Measurements from ENCODE around the gene SDSL.

DNA sequence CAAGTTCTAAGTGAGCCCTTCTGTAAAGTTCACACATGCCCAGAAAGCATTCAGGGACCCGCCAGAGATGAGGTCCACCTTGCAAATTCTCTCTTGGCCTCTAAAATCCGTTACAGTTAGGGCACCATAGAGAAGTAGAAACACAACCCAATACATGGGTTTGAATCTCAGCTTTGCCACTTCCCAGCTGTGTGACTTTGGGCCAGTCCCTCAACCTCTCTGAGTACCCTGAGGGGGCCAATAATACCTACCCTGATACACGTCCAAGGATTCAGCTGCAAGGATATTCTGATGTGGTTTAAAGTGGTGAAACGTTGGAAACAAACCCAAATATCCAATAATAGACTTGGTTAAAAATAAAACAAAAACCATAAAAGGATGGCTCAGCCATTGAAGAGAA is 37.8 kb downstream of the SDSL start:
- TF ChIP-seq, protein P1, sequence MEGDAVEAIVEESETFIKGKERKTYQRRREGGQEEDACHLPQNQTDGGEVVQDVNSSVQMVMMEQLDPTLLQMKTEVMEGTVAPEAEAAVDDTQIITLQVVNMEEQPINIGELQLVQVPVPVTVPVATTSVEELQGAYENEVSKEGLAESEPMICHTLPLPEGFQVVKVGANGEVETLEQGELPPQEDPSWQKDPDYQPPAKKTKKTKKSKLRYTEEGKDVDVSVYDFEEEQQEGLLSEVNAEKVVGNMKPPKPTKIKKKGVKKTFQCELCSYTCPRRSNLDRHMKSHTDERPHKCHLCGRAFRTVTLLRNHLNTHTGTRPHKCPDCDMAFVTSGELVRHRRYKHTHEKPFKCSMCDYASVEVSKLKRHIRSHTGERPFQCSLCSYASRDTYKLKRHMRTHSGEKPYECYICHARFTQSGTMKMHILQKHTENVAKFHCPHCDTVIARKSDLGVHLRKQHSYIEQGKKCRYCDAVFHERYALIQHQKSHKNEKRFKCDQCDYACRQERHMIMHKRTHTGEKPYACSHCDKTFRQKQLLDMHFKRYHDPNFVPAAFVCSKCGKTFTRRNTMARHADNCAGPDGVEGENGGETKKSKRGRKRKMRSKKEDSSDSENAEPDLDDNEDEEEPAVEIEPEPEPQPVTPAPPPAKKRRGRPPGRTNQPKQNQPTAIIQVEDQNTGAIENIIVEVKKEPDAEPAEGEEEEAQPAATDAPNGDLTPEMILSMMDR (IDR thresholded peaks at IDR 0.05), result no peak
- no peak for TF ChIP-seq EZH2phosphoT487 (IDR thresholded peaks at IDR 0.05)

Data from neural progenitor cell (in vitro differentiated cells).